ENCODE measurements around the gene SLC22A2.

Gene SLC22A2

GRCh38 chr6:160203076-160203475 lies 55.5 kb downstream of the SLC22A2 start:
- Histone ChIP-seq H3K36me3 (replicated peaks) (no peaks in the 10 kb centered on the region), H3K27me3 (ENCODE audit: low read depth) (no peaks in the 10 kb centered on the region), H3K4me3 (no peak overlapping the region), H3K9me3 (peaks cover 9% of the 10 kb centered on the region; the same call in 1 of the 2 replicates), H3K4me1 (peaks cover 6% of the 10 kb centered on the region)
- no peak for DNase-seq (ENCODE audit: low spot score in 2 of 2)
- in situ Hi-C loops (cut with MboI; ENCODE audit: low sequenced_read_pairs), result no loop called here

GRCh38 chr6:160202411-160202810 lies 56.2 kb downstream of the SLC22A2 start:
- no peaks in the 10 kb centered on the region; the same call in 1 of the 2 replicates for H3K4me1 ChIP-seq
- no peak overlapping the region for H3K4me3 ChIP-seq
- H3K27me3 ChIP-seq (ENCODE audit: low read depth), result no peaks in the 10 kb centered on the region
- DNase-seq (ENCODE audit: low spot score in 2 of 2), result no peak
- H3K36me3 ChIP-seq (replicated peaks), result no peaks in the 10 kb centered on the region
- peaks cover 6% of the 10 kb centered on the region; the same call in 1 of the 2 replicates for H3K9me3 ChIP-seq
- in situ Hi-C loops (cut with MboI; ENCODE audit: low sequenced_read_pairs), result no loop called here

- no peaks in the 10 kb centered on the region for H3K9me3 ChIP-seq
- no peaks in the 10 kb centered on the region for H3K36me3 ChIP-seq (replicated peaks)
- no peaks in the 10 kb centered on the region for H3K27me3 ChIP-seq (ENCODE audit: low read depth)
- in situ Hi-C loops (cut with MboI; ENCODE audit: low sequenced_read_pairs), result no loop called here
- no peak overlapping the region for H3K4me3 ChIP-seq
- no peak for DNase-seq (ENCODE audit: low spot score in 2 of 2)
- H3K4me1 ChIP-seq, result no peaks in the 10 kb centered on the region
Observed at GRCh38 chr6:160201061-160201460, 57.6 kb downstream of the SLC22A2 start.

- Histone ChIP-seq H3K27me3 (ENCODE audit: low read depth) (no peaks in the 10 kb centered on the region), H3K36me3 (replicated peaks) (no peaks in the 10 kb centered on the region), H3K4me3 (no peak overlapping the region), H3K9me3 (no peaks in the 10 kb centered on the region), H3K4me1 (no peaks in the 10 kb centered on the region)
- in situ Hi-C loops (cut with MboI; ENCODE audit: low sequenced_read_pairs), result no loop called here
- no peak for DNase-seq (ENCODE audit: low spot score in 2 of 2)
Observed at GRCh38 chr6:160198606-160199211, 59.9 kb downstream of the SLC22A2 start.

- peaks cover 4% of the 10 kb centered on the region; the same call in 1 of the 2 replicates for H3K9me3 ChIP-seq
- no peaks in the 10 kb centered on the region for H3K36me3 ChIP-seq (replicated peaks)
- H3K27me3 ChIP-seq (ENCODE audit: low read depth), result no peaks in the 10 kb centered on the region
- no peaks in the 10 kb centered on the region for H3K4me1 ChIP-seq
- no peak overlapping the region for H3K4me3 ChIP-seq
- DNase-seq (ENCODE audit: low spot score in 2 of 2), result no peak
- in situ Hi-C loops (cut with MboI; ENCODE audit: low sequenced_read_pairs), result no loop called here
Observed at GRCh38 chr6:160197662-160198061, 61.0 kb downstream of the SLC22A2 start.

GRCh38 chr6:160194808-160195207 lies 63.8 kb downstream of the SLC22A2 start:
- Histone ChIP-seq H3K4me3 (no peak overlapping the region), H3K4me1 (no peaks in the 10 kb centered on the region), H3K9me3 (peaks cover 4% of the 10 kb centered on the region; the same call in 1 of the 2 replicates), H3K27me3 (ENCODE audit: low read depth) (no peaks in the 10 kb centered on the region), H3K36me3 (replicated peaks) (no peaks in the 10 kb centered on the region)
- no peak for DNase-seq (ENCODE audit: low spot score in 2 of 2)
- in situ Hi-C loops (cut with MboI; ENCODE audit: low sequenced_read_pairs), result no loop called here

- Histone ChIP-seq H3K27me3 (ENCODE audit: low read depth) (no peaks in the 10 kb centered on the region), H3K36me3 (replicated peaks) (no peaks in the 10 kb centered on the region), H3K4me3 (no peak overlapping the region), H3K4me1 (no peaks in the 10 kb centered on the region), H3K9me3 (peaks cover 4% of the 10 kb centered on the region; the same call in 1 of the 2 replicates)
- no peak for DNase-seq (ENCODE audit: low spot score in 2 of 2)
- in situ Hi-C loops (cut with MboI; ENCODE audit: low sequenced_read_pairs), result no loop called here
Observed at GRCh38 chr6:160192840-160193239, 65.8 kb downstream of the SLC22A2 start.

GRCh38 chr6:160190973-160191372 lies 67.6 kb downstream of the SLC22A2 start:
- Histone ChIP-seq H3K27me3 (ENCODE audit: low read depth) (no peaks in the 10 kb centered on the region), H3K4me3 (no peak overlapping the region), H3K36me3 (replicated peaks) (no peaks in the 10 kb centered on the region), H3K4me1 (no peaks in the 10 kb centered on the region), H3K9me3 (peaks cover 4% of the 10 kb centered on the region; the same call in 1 of the 2 replicates)
- in situ Hi-C loops (cut with MboI; ENCODE audit: low sequenced_read_pairs), result no loop called here
- no peak for DNase-seq (ENCODE audit: low spot score in 2 of 2)

- Histone ChIP-seq H3K9me3 (peaks cover 4% of the 10 kb centered on the region; the same call in 1 of the 2 replicates), H3K4me3 (no peak overlapping the region), H3K4me1 (no peaks in the 10 kb centered on the region), H3K27me3 (ENCODE audit: low read depth) (no peaks in the 10 kb centered on the region), H3K36me3 (replicated peaks) (no peaks in the 10 kb centered on the region)
- DNase-seq (ENCODE audit: low spot score in 2 of 2), result no peak
- in situ Hi-C loops (cut with MboI; ENCODE audit: low sequenced_read_pairs), result no loop called here
Observed at GRCh38 chr6:160190081-160190480, 68.5 kb downstream of the SLC22A2 start.

GRCh38 chr6:160188773-160189172 lies 69.8 kb downstream of the SLC22A2 start:
- Histone ChIP-seq H3K9me3 (peaks cover 4% of the 10 kb centered on the region; the same call in 1 of the 2 replicates), H3K27me3 (ENCODE audit: low read depth) (no peaks in the 10 kb centered on the region), H3K36me3 (replicated peaks) (no peaks in the 10 kb centered on the region), H3K4me3 (no peak overlapping the region), H3K4me1 (no peaks in the 10 kb centered on the region)
- no peak for DNase-seq (ENCODE audit: low spot score in 2 of 2)
- in situ Hi-C loops (cut with MboI; ENCODE audit: low sequenced_read_pairs), result no loop called here

GRCh38 chr6:160180706-160181105 lies 77.9 kb downstream of the SLC22A2 start:
- Histone ChIP-seq H3K4me3 (no peak overlapping the region), H3K36me3 (replicated peaks) (no peaks in the 10 kb centered on the region), H3K27me3 (ENCODE audit: low read depth) (no peaks in the 10 kb centered on the region), H3K9me3 (no peaks in the 10 kb centered on the region), H3K4me1 (no peaks in the 10 kb centered on the region)
- in situ Hi-C loops (cut with MboI; ENCODE audit: low sequenced_read_pairs), result no loop called here
- no peak for DNase-seq (ENCODE audit: low spot score in 2 of 2)

GRCh38 chr6:160178271-160178670 lies 80.3 kb downstream of the SLC22A2 start:
- H3K9me3 ChIP-seq, result no peaks in the 10 kb centered on the region
- in situ Hi-C loops (cut with MboI; ENCODE audit: low sequenced_read_pairs), result no loop called here
- H3K27me3 ChIP-seq (ENCODE audit: low read depth), result no peaks in the 10 kb centered on the region
- no peak for DNase-seq (ENCODE audit: low spot score in 2 of 2)
- no peak overlapping the region for H3K4me3 ChIP-seq
- no peaks in the 10 kb centered on the region for H3K36me3 ChIP-seq (replicated peaks)
- H3K4me1 ChIP-seq, result no peaks in the 10 kb centered on the region

- in situ Hi-C loops (cut with MboI; ENCODE audit: low sequenced_read_pairs), result no loop called here
- H3K4me3 ChIP-seq, result no peak overlapping the region
- no peaks in the 10 kb centered on the region for H3K4me1 ChIP-seq
- DNase-seq (ENCODE audit: low spot score in 2 of 2), result no peak
- H3K9me3 ChIP-seq, result no peaks in the 10 kb centered on the region
- no peaks in the 10 kb centered on the region for H3K36me3 ChIP-seq (replicated peaks)
- no peaks in the 10 kb centered on the region for H3K27me3 ChIP-seq (ENCODE audit: low read depth)
Observed at GRCh38 chr6:160177220-160177619, 81.4 kb downstream of the SLC22A2 start.

GRCh38 chr6:160174681-160175080 lies 83.9 kb downstream of the SLC22A2 start:
- Histone ChIP-seq H3K27me3 (ENCODE audit: low read depth) (no peaks in the 10 kb centered on the region), H3K36me3 (replicated peaks) (no peaks in the 10 kb centered on the region), H3K9me3 (no peaks in the 10 kb centered on the region), H3K4me1 (no peaks in the 10 kb centered on the region), H3K4me3 (no peak overlapping the region)
- DNase-seq (ENCODE audit: low spot score in 2 of 2), result no peak
- in situ Hi-C loops (cut with MboI; ENCODE audit: low sequenced_read_pairs), result no loop called here

All from HAP-1 (cell line).